Smooth muscle cell (in vitro differentiated cells): Measurements from ENCODE around the gene HMGN4. TPM values are rescaled to one million over a fixed set of nuclear protein-coding genes. Genes with fewer than 3 reads are reported as not detected.
A peak's percentile ranks its signal among the peaks of the same experiment; 100 is the strongest.

Experiments
- DNase-seq: peaks from one replicate; lab custom pipeline; 2025; ENCODE audit not compliant: unreplicated experiment; lab: John Stamatoyannopoulos, UW
- H2AFZ ChIP-seq: fragments of 200-600 bp; sonication (generic); 2 replicates; pipeline ENCODE4 v1.6.0; 2016; ENCODE audit warnings: antibody characterized with exemption, low read depth, mild to moderate bottlenecking
- H3F3A ChIP-seq: fragments of 200-600 bp; sonication (generic); 2 replicates; pipeline ENCODE4 v1.6.0; 2017; ENCODE audit warnings: antibody characterized with exemption, low read depth
- H3K27ac ChIP-seq: fragments of 200-600 bp; sonication (generic); 2 replicates; pipeline ENCODE4 v1.5.1; 2016; ENCODE audit warnings: low read depth, mild to moderate bottlenecking
- H3K27me3 ChIP-seq: fragments of 200-600 bp; sonication (generic); 2 replicates; pipeline ENCODE4 v1.6.1; 2016; ENCODE audit warnings: low read depth, mild to moderate bottlenecking
- H3K36me3 ChIP-seq: fragments of 200-600 bp; sonication (generic); 2 replicates; pipeline ENCODE4 v1.5.1; 2016; ENCODE audit warnings: low read depth
- H3K4me1 ChIP-seq: fragments of 200-600 bp; sonication (generic); 2 replicates; pipeline ENCODE4 v1.5.1; 2016; ENCODE audit warnings: low read depth
- H3K4me2 ChIP-seq: fragments of 200-600 bp; sonication (generic); 2 replicates; pipeline ENCODE4 v1.6.0; 2016; ENCODE audit warnings: mild to moderate bottlenecking
- H3K4me3 ChIP-seq: fragments of 200-600 bp; sonication (generic); 2 replicates; pipeline ENCODE4 v1.5.1; 2016; ENCODE audit warnings: mild to moderate bottlenecking
- H3K79me2 ChIP-seq: fragments of 200-600 bp; sonication (generic); 2 replicates; pipeline ENCODE4 v1.6.0; 2016; ENCODE audit warnings: low read depth, mild to moderate bottlenecking
- H3K9ac ChIP-seq: fragments of 200-600 bp; sonication (generic); 2 replicates; pipeline ENCODE4 v1.6.0; 2016; ENCODE audit warnings: low read depth
- H3K9me3 ChIP-seq: fragments of 200-600 bp; sonication (generic); replicated peaks from 2 replicates; pipeline ENCODE4 v1.5.1; 2016; ENCODE audit warnings: low read depth
- H4K20me1 ChIP-seq: fragments of 200-600 bp; sonication (generic); 2 replicates; pipeline ENCODE4 v1.6.0; 2016; ENCODE audit warnings: low read depth
- CTCF ChIP-seq: fragments of 200-600 bp; sonication (generic); IDR thresholded peaks from 2 replicates; pipeline ENCODE4 v1.5.1; 2017; ENCODE audit warnings: borderline replicate concordance, mild to moderate bottlenecking, antibody characterized with exemption; ENCODE audit not compliant: insufficient read depth, poor library complexity, severe bottlenecking
- WGBS: methylation state at CpG from one replicate; pipeline ENCODE4 v1.1.7; 2016; ENCODE audit warnings: low lambda C conversion rate; 5-methylcytosine and 5-hydroxymethylcytosine counted together
- polyA plus RNA-seq: library from polyadenylated mRNA; unstranded; fragments of >200 nt; fragmentation: Nextera tagmentation; extraction: Ambion mirVana; gene quantifications from 2 replicates; pipeline ENCODE4 v1.2.1, GENCODE V29; 2016
- total RNA-seq: library from RNA; depleted of rRNA; stranded (reverse); fragments of >200 nt; gene quantifications from 2 replicates; pipeline ENCODE4 v1.2.3, GENCODE V29; 2014

HMGN4 gene
- total RNA-seq = 53.6 and 75.0 TPM in 2 replicates
- 38.2 and 39.4 TPM in 2 replicates for polyA plus RNA-seq

GRCh38 chr6:26537846-26538571, at the start of gene HMGN4:
Gene HMGN4, plus strand, starts transcription at chr6:26538366. Its CDS starts 6,841 bp downstream, at chr6:26545207.
- Histone ChIP-seq H3F3A (peaks cover 9% of the 10 kb centered on the region), H3K36me3 (no peaks in the 10 kb centered on the region), H3K9me3 (no peaks in the 10 kb centered on the region), H3K27ac (peak within 1 kb of the TSS; percentile 88), H3K79me2 (peaks cover 44% of the 10 kb centered on the region), H3K27me3 (no peaks in the 10 kb centered on the region), H2AFZ (peak within 1 kb of the TSS; percentile 90), H3K4me2 (peak within 1 kb of the TSS; percentile 86), H3K4me1 (peaks cover 15% of the 10 kb centered on the region), H4K20me1 (peaks cover 4% of the 10 kb centered on the region), H3K9ac (peak within 1 kb of the TSS; percentile 86), H3K4me3 (peak within 1 kb of the TSS; percentile 75)
- WGBS = under 1% methylated on average over 47 of the region's 49 CpGs
- TF ChIP-seq CTCF = no peak
- DNase-seq = peak; percentile 75

GRCh38 chr6:26489996-26490964, 47.9 kb upstream of the HMGN4 start:
- no peak overlapping the region for H3K4me3 ChIP-seq

GRCh38 chr6:26491604-26492003, 46.6 kb upstream of the HMGN4 start:
- H3K36me3 ChIP-seq = no peaks in the 10 kb centered on the region
- H4K20me1 ChIP-seq = no peaks in the 10 kb centered on the region
- 90% methylated on average over 5 of the region's 5 CpGs for whole genome bisulfite sequencing
- no peak for DNase-seq
- H2AFZ ChIP-seq = no peak overlapping the region
- H3K9me3 ChIP-seq = no peaks in the 10 kb centered on the region
- no peak overlapping the region for H3K4me3 ChIP-seq
- H3K9ac ChIP-seq = no peak overlapping the region
- no peak overlapping the region for H3K27ac ChIP-seq
- H3K4me2 ChIP-seq = no peak overlapping the region
- H3F3A ChIP-seq = no peaks in the 10 kb centered on the region
- peaks cover 3% of the 10 kb centered on the region for H3K27me3 ChIP-seq
- H3K79me2 ChIP-seq = no peaks in the 10 kb centered on the region
- H3K4me1 ChIP-seq = no peaks in the 10 kb centered on the region
- TF ChIP-seq CTCF = no peak

More at GRCh38 chr6:26489996-26490964, 47.9 kb upstream of the HMGN4 start:
- H3F3A ChIP-seq = no peaks in the 10 kb centered on the region
- H3K27ac ChIP-seq = no peak overlapping the region
- 92% methylated on average over 8 of the region's 8 CpGs for WGBS
- no peaks in the 10 kb centered on the region for H4K20me1 ChIP-seq
- H3K36me3 ChIP-seq = no peaks in the 10 kb centered on the region
- no peak for DNase-seq
- peaks cover 3% of the 10 kb centered on the region for H3K27me3 ChIP-seq
- no peaks in the 10 kb centered on the region for H3K79me2 ChIP-seq
- no peak overlapping the region for H3K4me2 ChIP-seq
- TF ChIP-seq CTCF = no peak
- no peaks in the 10 kb centered on the region for H3K4me1 ChIP-seq
- H3K9ac ChIP-seq = no peak overlapping the region
- no peak overlapping the region for H2AFZ ChIP-seq
- no peaks in the 10 kb centered on the region for H3K9me3 ChIP-seq
